Gastrocnemius medialis (tissue), 4 donors: ENCODE measurements around the gene UNCX.

Experiments used
- CTCF ChIP-seq, 5 experiments: fragments of 450-650 bp in 3 of 5; fragments of 200-600 bp in 2 of 5; sonication (generic) in 2 of 5; IDR thresholded peaks in 4 of 5; conservative IDR thresholded peaks in 1 of 5; 1 replicate in 4 of 5; 2 replicates in 1 of 5; pipeline ENCODE4 v1.5.1; 2016 to 2019; ENCODE audit warnings: antibody characterized with exemption in 5 of 5, mild to moderate bottlenecking in 3 of 5, moderate library complexity in 3 of 5
- POLR2A ChIP-seq, 2 donors: fragments of 450-650 bp; IDR thresholded peaks; one replicate each; pipeline ENCODE4 v1.6.1; 2017; ENCODE audit warnings: antibody characterized with exemption in 2 of 2, mild to moderate bottlenecking in 2 of 2, moderate library complexity in 2 of 2

- TF ChIP-seq CTCF (IDR thresholded peaks at IDR 0.05 in 4 of 5, conservative IDR thresholded peaks at IDR 0.05 in 1 of 5), result no peak
- TF ChIP-seq POLR2A (IDR thresholded peaks at IDR 0.05), result no peak
Measured at GRCh38 chr7:1234881-1235500, 2.3 kb downstream of the UNCX start.
